ENCODE measurements around the gene ADAM23. TPM values are rescaled to one million over a fixed set of nuclear protein-coding genes. Genes with fewer than 3 reads are reported as not detected.

ADAM23 gene
- total and polyA plus RNA-seq, 2 donors from 2014 or later, result 1.0 to 2.5 TPM

GRCh38 chr2:206494061-206494460 is 50.7 kb downstream of the ADAM23 start:
- FAIRE-seq (no peak), DNase-seq (no peak)
- Histone ChIP-seq H3K36me3 (ENCODE audit: control insufficient read depth in 2 of 3, insufficient read depth in 3 of 3, low read length in 3 of 3) (no peaks in the 10 kb centered on the region), H3K27ac (ENCODE audit: low read depth in 2 of 2, low read length in 2 of 2) (no peak overlapping the region), H3K9ac (ENCODE audit: low read length in 3 of 3) (no peak overlapping the region), H3K4me1 (ENCODE audit: control insufficient read depth in 2 of 3, insufficient read depth in 2 of 3, low read depth in 1 of 3, low read length in 3 of 3) (no peaks in the 10 kb centered on the region), H3K4me3 (ENCODE audit: low read length in 3 of 3) (no peak overlapping the region), H3K27me3 (ENCODE audit: control insufficient read depth, insufficient read depth, low read length) (no peaks in the 10 kb centered on the region), H3K9me3 (ENCODE audit: control insufficient read depth in 2 of 3, insufficient read depth in 1 of 3, low read length in 3 of 3) (no peaks in the 10 kb centered on the region)
- intact Hi-C loops (cut with DNase I), result no loop called here
- TF ChIP-seq CTCF (IDR thresholded peaks at IDR 0.05; ENCODE audit: borderline replicate concordance, extremely low read depth, insufficient read depth), result no peak

GRCh38 chr2:206502729-206503128 is 59.4 kb downstream of the ADAM23 start:
- DNase-seq (no peak), FAIRE-seq (no peak)
- no peak for TF ChIP-seq CTCF (IDR thresholded peaks at IDR 0.05; ENCODE audit: borderline replicate concordance, extremely low read depth, insufficient read depth)
- no peaks in the 10 kb centered on the region for H3K4me1 ChIP-seq (ENCODE audit: control insufficient read depth in 2 of 3, insufficient read depth in 2 of 3, low read depth in 1 of 3, low read length in 3 of 3)
- H3K27ac ChIP-seq (ENCODE audit: low read depth in 2 of 2, low read length in 2 of 2), result no peak overlapping the region
- H3K9ac ChIP-seq (ENCODE audit: low read length in 3 of 3), result no peak overlapping the region
- no peak overlapping the region for H3K4me3 ChIP-seq (ENCODE audit: low read length in 3 of 3)
- no peaks in the 10 kb centered on the region for H3K36me3 ChIP-seq (ENCODE audit: control insufficient read depth in 2 of 3, insufficient read depth in 3 of 3, low read length in 3 of 3)
- no peaks in the 10 kb centered on the region for H3K27me3 ChIP-seq (ENCODE audit: control insufficient read depth, insufficient read depth, low read length)
- intact Hi-C loops (cut with DNase I), result no loop called here
- H3K9me3 ChIP-seq (ENCODE audit: control insufficient read depth in 2 of 3, insufficient read depth in 1 of 3, low read length in 3 of 3), result no peaks in the 10 kb centered on the region

- Histone ChIP-seq H3K27ac (ENCODE audit: low read depth in 2 of 2, low read length in 2 of 2) (no peak overlapping the region), H3K36me3 (ENCODE audit: control insufficient read depth in 2 of 3, insufficient read depth in 3 of 3, low read length in 3 of 3) (no peaks in the 10 kb centered on the region), H3K4me3 (ENCODE audit: low read length in 3 of 3) (no peak overlapping the region), H3K27me3 (ENCODE audit: control insufficient read depth, insufficient read depth, low read length) (no peaks in the 10 kb centered on the region), H3K9ac (ENCODE audit: low read length in 3 of 3) (no peak overlapping the region), H3K9me3 (ENCODE audit: control insufficient read depth in 2 of 3, insufficient read depth in 1 of 3, low read length in 3 of 3) (no peaks in the 10 kb centered on the region), H3K4me1 (ENCODE audit: control insufficient read depth in 2 of 3, insufficient read depth in 2 of 3, low read depth in 1 of 3, low read length in 3 of 3) (no peaks in the 10 kb centered on the region)
- TF ChIP-seq CTCF (IDR thresholded peaks at IDR 0.05; ENCODE audit: borderline replicate concordance, extremely low read depth, insufficient read depth), result no peak
- intact Hi-C loops (cut with DNase I), result no loop called here
- FAIRE-seq (no peak), DNase-seq (no peak)
Observed at GRCh38 chr2:206511283-206511682, 68.0 kb downstream of the ADAM23 start.

GRCh38 chr2:206512999-206513398 is 69.7 kb downstream of the ADAM23 start:
- no peak for DNase-seq
- FAIRE-seq, result no peak
- Histone ChIP-seq H3K27me3 (ENCODE audit: control insufficient read depth, insufficient read depth, low read length) (no peaks in the 10 kb centered on the region), H3K27ac (ENCODE audit: low read depth in 2 of 2, low read length in 2 of 2) (no peak overlapping the region), H3K9ac (ENCODE audit: low read length in 3 of 3) (no peak overlapping the region), H3K36me3 (ENCODE audit: control insufficient read depth in 2 of 3, insufficient read depth in 3 of 3, low read length in 3 of 3) (no peaks in the 10 kb centered on the region), H3K4me3 (ENCODE audit: low read length in 3 of 3) (no peak overlapping the region), H3K9me3 (ENCODE audit: control insufficient read depth in 2 of 3, insufficient read depth in 1 of 3, low read length in 3 of 3) (no peaks in the 10 kb centered on the region), H3K4me1 (ENCODE audit: control insufficient read depth in 2 of 3, insufficient read depth in 2 of 3, low read depth in 1 of 3, low read length in 3 of 3) (no peaks in the 10 kb centered on the region)
- TF ChIP-seq CTCF (IDR thresholded peaks at IDR 0.05; ENCODE audit: borderline replicate concordance, extremely low read depth, insufficient read depth), result no peak
- intact Hi-C loops (cut with DNase I), result no loop called here
